Measurements from ENCODE around the gene STRA6.

- TF ChIP-seq, protein P1, sequence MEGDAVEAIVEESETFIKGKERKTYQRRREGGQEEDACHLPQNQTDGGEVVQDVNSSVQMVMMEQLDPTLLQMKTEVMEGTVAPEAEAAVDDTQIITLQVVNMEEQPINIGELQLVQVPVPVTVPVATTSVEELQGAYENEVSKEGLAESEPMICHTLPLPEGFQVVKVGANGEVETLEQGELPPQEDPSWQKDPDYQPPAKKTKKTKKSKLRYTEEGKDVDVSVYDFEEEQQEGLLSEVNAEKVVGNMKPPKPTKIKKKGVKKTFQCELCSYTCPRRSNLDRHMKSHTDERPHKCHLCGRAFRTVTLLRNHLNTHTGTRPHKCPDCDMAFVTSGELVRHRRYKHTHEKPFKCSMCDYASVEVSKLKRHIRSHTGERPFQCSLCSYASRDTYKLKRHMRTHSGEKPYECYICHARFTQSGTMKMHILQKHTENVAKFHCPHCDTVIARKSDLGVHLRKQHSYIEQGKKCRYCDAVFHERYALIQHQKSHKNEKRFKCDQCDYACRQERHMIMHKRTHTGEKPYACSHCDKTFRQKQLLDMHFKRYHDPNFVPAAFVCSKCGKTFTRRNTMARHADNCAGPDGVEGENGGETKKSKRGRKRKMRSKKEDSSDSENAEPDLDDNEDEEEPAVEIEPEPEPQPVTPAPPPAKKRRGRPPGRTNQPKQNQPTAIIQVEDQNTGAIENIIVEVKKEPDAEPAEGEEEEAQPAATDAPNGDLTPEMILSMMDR (IDR thresholded peaks at IDR 0.05): no peak
- no peak for TF ChIP-seq POLR2A (IDR thresholded peaks at IDR 0.05)
Observed at GRCh38 chr15:74208901-74209559, 6.4 kb upstream of the STRA6 start.

All from prostate gland (tissue), 2 donors.